GM21786 (cell line): Measurements from ENCODE around the gene UBE2L5.
"Not testable (repeated sequence)": the region's sequence is repeated elsewhere in the genome, so short reads cannot be mapped to it uniquely, and the experiment has no call there.

ENCODE experiments used
- ATAC-seq: cut with Tn5 transposase; IDR thresholded peaks from one replicate; pipeline ENCODE4 v1.9.1; 2021; ENCODE audit not compliant: unreplicated experiment

Gene UBE2L5

DNA sequence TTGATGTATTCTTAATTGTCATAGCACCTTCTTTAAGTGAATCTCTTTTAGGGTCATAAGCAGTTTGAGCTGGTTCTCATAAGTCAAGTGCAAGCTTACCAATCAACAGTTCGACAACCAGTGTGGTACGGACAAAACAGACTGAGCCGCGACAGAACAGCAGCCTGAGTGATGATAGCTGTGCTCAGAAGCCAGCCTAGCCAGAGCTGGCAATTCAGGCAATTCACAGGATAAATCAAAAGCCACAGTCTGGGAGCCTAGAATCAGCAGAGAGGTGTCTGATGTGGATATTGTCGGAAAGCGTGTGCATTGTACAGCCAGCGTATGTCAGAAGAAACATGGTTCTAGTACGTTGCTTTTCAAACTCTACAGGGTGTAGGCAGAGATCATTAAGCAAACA, 14.9 kb downstream of the UBE2L5 start:
- no peak for ATAC-seq

DNA sequence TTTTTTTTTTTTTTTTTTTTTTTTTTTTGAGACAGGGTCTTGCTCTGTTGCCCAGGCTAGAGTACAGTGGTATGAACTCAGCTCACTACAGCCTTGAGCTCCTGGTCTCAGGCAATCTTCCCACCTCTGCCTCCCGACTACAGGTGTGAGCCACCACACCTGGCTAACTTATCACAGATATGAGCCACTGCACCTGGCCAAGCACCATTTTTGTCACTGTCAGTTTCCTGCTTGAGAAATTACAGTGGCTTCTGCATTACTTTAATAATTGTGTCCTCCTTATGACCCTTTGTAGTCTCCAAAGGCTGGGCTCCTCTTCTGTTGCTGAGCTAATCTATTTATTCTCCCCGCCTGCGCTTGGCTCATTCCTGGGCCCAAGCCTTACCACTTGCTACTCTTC, 16.0 kb downstream of the UBE2L5 start:
- ATAC-seq = no peak

DNA sequence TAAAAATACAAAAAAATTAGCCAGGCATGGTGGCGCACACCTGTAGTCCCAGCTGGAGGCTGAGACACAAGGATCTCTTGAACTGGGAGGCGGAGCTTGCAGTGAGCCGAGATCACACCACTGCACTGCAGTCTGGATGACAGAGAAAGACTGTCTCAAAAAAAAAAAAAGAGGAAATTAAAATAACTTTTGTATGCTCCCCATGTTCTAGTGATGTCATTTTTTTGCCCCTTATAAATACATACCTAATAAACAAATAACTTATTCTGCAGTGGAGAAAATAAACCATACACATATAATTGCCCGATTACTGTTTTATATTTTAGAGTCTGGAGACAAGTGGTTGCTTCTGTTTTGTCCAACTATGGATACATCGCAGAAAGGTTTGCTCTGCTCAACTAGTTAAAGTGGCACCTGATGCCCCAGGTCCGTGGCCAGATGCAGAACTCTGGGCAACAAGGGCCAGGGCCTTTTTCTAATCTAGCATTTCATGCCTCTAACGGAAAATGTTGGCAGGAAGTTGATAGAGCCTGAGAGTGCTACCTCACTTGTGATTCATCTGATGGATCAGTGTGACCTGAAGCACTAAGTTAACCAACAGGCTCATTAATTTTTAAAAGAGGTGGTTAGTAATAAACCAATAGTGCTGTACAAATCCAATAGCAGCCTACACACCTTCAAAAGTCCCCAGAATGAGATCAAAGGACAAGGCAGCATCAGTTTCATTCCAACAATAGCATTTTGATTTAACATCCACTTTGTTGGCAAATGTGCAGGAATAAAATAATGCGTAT, 18.8 kb downstream of the UBE2L5 start:
- peak; percentile 30 for ATAC-seq

DNA sequence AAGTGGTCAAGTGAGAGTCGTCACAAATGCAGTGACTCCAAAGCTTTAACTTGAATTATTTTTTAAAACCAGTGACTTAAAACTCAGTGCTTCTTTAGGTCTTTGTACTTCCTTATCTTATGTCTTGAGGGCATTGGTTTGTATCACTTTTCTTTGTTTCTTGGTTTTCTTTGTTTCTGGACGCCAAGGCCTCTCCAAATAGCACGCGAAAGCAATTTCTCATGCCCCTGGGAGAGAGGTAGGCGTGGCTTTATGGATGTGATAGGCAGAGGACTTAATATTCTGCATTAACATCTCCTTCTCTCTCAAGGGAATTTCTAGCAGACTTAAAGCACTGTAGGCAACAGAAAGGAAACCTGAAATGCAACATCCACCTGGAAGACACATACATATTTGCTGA, 20.6 kb downstream of the UBE2L5 start:
- peak; percentile 23 for ATAC-seq

DNA sequence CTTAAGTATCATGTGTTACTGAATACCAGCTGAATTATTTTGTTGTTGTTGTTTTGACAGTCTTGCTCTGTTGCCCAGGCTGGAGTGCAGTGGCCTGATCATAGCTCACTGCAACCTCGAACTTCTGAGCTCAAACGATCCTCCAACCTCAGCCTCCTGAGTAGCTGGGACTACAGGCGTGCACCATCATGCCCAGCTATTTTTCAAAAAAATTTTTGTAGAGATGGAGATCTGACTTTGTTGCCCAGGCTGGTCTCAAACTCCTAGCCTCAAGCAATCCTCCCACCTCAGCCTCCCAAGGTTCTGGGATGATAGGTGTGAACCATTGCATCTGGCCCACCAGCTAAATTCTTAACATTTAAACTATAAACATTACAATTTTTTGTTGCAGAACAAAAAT, 21.2 kb downstream of the UBE2L5 start:
- not testable (repeated sequence) for ATAC-seq

DNA sequence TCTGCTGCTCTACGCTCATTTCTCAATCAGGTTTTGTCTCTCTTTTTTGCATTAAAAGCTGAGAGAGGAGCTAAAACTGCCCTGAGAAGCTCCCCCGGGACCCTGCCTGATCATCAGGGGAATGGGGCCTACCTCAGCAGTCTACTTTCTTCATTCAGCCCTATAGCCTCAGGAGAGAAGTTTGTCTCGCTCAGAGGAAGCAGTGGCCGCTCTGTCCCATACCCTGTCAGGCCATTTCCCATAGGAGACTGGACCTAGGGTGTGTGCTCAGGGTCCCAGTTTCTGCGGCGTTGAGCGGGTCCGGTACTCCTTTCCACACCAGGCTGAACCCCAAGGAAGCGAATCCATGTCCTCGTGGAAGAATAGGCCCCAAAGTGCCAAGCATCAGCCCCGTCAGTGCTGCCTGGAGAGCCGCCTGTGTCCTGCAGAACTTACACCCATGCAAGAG, 21.7 kb downstream of the UBE2L5 start:
- ATAC-seq = peak; percentile 33

DNA sequence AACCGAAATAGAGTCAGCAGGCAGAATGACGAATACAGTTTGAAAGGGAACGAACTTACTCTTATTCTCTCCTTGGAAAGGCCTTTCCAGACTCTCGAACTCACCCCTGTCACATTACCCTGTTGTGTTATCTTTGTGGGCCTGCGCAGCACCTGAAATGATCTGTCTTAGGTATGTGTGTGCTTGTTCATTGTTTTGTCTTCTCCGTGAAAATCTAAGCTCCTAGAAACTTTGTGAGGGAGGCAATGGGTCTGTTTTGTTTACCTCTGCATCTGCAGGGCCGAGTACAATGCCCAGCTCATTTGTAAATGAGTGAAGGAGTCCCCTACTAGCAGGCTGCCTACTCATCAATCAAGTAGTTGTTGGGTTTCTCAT, 23.8 kb downstream of the UBE2L5 start:
- peak; percentile 8 for ATAC-seq

DNA sequence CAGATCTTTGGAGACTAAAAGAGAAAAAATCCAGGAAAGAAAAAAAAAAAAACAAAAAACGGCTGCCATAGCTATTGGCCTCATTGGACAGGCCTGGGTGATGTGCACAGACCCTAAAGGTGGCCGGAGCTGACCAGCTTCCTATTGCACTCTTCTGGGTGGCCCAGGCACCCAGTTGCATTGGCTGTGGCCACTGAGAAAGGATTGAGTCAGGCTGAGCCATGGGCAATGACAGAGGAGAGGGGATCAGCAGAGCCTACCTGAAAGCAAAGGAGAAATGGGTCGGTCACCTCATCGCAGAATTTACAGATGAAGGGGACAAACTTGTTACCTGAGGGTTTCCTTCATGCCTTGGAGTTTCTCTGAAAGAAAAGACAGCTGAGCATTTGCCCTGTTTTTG, 26.1 kb downstream of the UBE2L5 start:
- ATAC-seq = no peak

DNA sequence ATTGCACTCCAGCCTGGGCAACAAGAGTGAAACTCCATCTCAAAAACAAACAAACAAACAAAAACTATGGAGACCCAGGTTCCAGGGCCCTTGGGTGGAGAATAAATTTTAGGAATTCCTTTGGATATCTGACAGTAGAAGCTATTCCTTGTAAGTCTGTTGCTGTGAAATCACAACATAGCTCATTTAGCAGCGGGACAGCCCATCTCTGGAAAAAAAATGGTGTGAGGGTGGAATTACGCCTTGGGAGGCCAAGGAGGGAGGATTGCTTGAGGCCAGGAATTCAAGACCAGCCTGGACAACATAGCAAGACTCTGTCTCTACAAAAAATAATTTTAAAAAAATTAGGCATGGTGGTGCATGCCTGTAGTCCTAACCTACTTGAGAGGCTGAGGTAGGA, 27.8 kb downstream of the UBE2L5 start:
- no peak for ATAC-seq

DNA sequence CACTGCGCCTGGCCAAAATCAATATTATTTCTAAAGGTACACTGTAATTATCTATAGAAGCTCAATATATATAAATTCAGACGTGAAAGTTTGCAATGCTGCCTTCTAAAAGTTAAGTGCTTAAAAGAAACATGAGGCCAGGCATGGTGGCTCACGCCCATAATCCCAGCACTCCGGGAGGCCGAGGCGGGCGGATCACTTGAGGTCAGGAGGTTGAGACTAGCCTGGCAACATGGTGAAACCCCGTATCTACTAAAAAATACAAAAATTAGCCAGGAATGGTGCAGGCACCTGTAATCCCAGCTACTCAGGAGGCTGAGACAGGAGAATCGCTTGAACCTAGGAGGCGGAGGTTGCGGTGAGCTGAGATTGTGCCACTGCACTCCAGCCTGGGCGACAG, 29.2 kb downstream of the UBE2L5 start:
- ATAC-seq = not testable (repeated sequence)

DNA sequence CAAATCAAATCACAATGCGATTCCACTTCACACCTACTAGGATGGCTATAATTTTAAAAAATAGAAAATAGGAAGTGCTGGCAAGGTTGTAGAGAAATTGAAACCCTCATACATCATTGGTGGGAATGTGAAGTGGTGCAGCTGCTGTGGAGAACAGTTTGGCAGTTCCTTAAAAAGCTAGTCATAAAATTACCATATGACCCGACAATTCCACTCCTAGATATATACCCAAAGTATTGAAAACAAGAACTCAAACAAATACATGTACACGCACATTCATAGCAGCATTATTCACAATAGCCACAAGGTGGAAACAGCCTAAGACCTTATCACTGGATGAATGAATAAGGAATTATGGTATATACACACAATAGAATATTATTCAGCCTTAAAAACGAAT, 31.4 kb downstream of the UBE2L5 start:
- no peak for ATAC-seq

DNA sequence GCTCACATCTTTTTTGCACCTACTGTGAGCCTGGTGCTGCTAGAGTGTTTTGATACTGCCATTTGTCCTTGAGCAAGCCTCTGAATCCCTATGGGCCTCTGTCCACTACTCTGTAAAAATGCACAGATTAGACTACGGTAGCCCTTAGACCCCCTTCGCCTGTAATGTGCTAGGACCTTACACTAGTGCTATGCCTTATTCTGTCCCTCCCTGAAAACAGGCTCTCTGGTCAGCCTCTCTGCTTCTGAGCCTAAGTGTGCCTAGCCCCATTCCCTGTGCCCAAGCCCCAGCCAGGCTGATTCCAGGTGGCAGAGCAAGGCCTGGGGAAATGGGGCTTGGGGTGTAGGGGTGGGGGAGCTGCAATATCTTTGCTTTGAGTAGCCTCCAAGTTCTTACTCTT, 32.7 kb downstream of the UBE2L5 start:
- ATAC-seq = no peak

DNA sequence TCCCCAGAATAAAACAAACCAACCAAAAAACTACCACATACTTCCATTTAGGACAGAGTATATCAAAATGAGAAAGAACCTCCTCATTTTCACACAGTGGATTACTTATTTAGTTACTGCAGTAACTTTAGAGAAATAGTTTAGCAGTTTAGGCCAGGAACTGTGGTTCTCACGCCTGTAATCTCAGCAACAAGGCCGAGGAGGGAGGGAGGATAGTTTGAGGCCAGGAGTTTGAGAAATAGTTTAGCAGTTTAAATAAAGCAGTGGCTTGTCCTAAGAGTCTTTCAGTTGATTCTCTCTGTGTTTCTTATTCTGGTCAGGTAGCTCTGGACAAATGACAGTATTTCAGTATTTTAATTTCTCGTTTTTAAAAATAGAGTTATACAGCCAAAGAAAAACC, 34.0 kb downstream of the UBE2L5 start:
- no peak for ATAC-seq

DNA sequence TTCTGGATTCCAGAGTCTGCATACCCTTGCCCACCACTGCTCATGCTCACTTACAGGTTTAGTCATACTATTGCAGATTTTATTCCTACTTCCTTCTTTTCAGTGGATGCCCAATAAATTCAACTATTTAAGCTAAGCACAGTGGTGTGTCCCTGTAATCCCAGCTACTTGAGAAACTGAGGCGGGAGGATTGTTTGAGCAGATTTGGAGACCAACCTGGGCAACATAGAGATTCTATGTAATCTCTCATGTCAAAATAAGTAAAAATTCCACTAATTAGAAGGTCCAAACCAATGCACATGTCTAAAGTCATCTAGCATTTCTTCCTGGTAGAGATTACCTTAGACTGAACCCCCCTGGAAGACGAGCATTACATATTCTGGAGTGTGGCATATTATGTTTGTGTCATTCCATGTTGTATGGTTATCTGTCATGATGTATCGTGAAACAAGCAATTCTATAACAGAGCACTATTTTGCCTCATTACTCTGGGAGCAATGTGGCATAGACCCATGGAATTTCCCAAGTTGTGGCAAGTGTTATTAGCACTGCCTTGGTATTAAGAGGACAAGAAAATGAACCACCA, 35.1 kb downstream of the UBE2L5 start:
- ATAC-seq = no peak

DNA sequence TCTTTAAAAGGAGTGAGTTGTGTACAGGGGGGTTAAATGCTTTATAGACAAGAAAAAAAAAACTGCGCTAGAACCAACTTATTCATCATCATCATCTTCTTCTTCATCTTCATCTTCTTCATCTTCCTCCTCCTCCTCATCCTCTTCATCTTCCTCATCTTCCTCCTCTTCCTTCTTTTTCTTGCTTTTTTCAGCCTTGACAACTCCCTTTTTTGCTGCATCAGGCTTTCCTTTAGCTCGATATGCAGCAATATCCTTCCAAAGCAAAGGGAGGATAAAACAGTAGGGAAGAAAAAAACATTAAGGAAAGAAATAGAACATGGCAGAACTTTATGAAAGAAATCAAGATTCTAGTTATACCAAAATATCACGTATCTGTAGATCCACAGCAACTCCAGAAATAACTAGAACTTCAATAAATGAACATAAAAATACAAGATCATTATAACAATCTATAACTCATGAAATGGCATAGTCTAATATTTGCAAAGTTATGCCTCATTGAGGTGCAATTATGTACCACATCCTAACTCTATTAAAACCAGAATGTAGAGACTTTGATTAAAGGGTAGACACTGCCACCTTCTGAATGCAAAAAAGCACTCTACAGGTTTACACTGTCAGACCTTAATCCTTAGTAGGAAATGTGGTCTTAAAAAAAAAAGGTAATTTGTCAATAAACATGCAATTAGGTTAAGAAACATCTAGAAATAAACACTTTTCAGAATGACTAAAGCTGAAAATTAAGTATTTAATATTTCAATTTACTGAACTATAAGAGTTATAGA, 39.2 kb downstream of the UBE2L5 start:
- ATAC-seq = not testable (repeated sequence)

DNA sequence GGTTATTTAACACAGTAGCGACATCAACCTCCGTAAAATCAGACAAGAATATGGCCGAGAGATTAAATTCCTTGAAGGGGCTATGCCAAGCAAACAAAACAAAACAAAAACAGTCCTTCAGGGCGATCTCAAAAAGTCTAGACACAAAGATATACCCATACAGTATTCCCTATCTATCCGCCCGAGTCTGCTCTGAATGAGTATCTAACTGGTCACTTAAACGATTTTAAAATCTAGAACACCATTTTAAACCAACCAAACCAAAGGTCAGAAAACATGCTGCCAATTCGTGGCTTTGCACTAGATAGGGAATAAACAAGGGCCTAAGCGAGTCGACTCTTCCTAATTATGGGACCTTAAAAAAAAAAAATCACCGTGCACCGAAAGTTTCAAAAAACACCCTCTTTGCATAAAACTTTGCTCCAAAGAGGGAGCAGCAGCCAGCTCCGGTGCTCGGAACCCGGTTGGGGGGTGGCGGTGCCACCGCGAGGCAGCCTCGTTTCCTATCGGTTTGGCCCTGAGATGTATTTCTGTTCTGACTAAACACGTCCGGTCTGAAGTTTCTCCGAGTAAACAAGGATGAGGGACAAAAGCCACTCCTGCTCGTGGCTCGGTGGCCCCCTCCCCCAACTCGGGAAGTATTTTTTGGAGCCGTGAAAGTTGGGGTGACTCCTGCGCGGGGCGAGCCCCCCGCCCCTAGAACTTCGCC, 41.6 kb downstream of the UBE2L5 start:
- peak; percentile 37 for ATAC-seq

DNA sequence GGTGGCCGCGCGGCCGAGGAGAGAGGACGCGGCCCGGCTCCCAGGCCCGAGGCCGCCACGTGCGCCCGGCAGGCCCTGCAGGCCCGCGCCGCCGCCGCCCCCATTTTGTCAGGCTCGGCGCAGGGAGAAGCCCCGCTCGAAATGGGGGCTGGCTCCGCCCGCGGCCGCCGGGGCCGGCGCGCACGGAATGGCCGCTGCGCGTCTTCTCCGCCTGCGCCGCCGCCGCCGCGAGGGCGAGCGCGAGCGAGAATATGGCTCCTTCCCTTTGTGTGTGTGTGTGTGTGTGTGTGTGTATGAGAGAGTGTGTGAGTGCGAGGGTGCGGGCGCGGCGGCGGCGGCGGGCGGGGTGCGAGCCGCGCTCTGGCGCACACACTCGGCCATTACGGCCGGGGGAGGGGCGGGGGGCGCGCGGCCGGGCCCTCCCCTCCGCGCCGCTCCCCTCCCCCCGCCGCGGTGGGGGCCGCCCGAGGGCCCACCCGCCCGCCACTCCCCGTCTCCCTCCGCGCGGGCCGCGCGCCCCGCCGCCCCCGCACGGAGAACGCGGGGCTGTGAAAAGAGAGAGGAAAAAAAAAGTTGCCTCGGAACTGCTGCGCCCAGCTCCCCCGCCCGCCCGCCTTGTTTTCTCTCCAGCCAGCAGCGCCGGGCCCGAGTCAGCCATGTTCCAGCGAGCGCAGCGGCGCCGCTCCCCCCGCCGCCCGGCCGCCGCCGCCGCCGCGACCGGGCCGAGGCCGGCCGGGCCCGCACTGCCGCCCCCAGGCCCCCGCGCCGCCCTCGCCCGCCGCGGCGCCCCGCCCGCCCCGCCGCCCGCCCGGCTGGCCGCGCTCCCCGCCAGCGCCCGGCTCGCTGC, 42.4 kb downstream of the UBE2L5 start:
- peak; percentile 14 for ATAC-seq

DNA sequence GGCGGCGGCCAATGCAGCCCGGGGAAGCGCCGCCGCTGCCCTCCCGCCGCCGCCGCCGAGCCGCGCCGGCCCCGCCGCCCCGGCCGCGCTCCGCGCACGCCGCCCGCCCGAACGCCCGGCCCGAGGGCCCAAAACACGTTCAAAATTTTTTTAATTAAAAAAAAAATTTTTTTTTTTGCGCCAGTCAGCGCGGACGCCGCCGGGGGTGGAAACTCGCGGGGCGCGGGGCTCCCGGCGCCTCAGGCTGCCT, 43.0 kb downstream of the UBE2L5 start:
- no peak for ATAC-seq

DNA sequence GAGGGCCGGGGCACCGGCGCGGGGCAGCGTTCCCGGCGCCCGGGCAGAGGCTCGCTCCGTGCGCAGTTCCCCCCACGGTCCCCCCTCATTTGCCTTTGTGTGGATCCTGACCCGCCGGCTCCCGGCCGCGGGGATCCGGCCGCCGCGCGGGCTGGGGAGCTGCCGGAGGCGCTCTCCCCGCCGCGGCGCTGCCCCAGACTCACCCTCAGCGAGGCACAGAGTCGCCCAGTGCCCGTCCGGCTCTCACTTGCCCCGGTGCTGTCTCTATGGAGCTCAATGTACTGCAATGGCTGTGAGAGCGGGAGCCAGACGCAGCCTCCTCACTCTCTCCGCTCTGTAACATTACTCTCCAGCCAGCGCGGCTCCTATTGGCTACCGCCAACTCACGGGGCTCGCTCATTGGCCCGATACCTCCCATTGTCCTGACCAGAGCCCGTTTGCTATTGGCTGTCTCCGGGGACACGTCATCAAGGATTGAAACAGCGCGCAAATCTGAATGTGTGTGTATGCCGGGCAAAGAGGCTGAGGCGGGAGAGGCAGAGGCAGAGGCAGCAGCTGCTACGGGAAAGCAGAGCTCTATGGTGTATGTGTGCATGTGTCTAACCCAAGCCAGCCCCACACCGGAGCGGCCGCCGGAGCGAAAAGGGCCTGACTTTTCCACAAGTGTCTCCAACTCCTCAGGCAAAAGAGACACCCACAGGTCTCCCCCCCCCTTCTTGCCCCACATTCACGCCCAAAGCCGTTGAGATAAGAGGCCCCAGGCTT, 43.5 kb downstream of the UBE2L5 start, which contains the start of gene HMGB1:
Gene HMGB1, minus strand, starts transcription at position 344 of the 765 bp plus-strand sequence. CDS start 2,256 bp downstream, outside the sequence.
- ATAC-seq = peak; percentile 86

DNA sequence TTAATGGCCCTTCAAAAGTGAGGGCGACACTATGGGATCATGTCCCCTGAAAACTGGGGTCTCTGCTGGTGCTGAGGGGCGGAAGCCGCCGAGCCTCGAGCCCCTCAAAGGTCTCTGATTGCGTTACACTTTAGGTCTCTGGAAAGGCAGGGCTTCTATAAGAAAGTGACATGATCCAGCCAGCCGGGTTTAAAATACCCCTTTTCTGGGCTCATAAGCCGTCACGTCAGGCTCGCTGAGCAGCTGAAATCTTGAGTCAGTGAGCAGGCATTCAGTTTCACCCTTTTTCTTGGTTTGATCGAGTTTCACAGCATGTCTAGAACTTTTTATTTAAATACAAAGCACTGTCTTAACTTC, 44.0 kb downstream of the UBE2L5 start:
- ATAC-seq = no peak
